HuH-7.5 (cell line): ENCODE measurements around the gene DLGAP4.

ENCODE experiments used
- DNase-seq: peaks from one replicate; pipeline ENCODE4 v3.0.0; 2011; ENCODE audit warnings: low spot score

The DLGAP4 gene

GRCh38 chr20:36308986-36309385, 2.8 kb downstream of the DLGAP4 start:
- DNase-seq: no peak

- DNase-seq: no peak
Measured at GRCh38 chr20:36309643-36310042, 3.5 kb downstream of the DLGAP4 start.

GRCh38 chr20:36310215-36310981, 4.3 kb downstream of the DLGAP4 start:
- DNase-seq: no peak

- no peak for DNase-seq
Measured at GRCh38 chr20:36311141-36311853, 5.2 kb downstream of the DLGAP4 start.

GRCh38 chr20:36311854-36312723, 6.0 kb downstream of the DLGAP4 start:
- DNase-seq: no peak

GRCh38 chr20:36312724-36313441, 6.7 kb downstream of the DLGAP4 start:
- no peak for DNase-seq

GRCh38 chr20:36313476-36313875, 7.3 kb downstream of the DLGAP4 start:
- no peak for DNase-seq

- no peak for DNase-seq
Measured at GRCh38 chr20:36313926-36314325, 7.8 kb downstream of the DLGAP4 start.

- DNase-seq: no peak
Measured at GRCh38 chr20:36314734-36315544, 8.8 kb downstream of the DLGAP4 start.

GRCh38 chr20:36315545-36316351, 9.6 kb downstream of the DLGAP4 start:
- DNase-seq: no peak

GRCh38 chr20:36317675-36318074, 11.5 kb downstream of the DLGAP4 start:
- DNase-seq: no peak

- DNase-seq: no peak
Measured at GRCh38 chr20:36318166-36318565, 12.0 kb downstream of the DLGAP4 start.

GRCh38 chr20:36319356-36320260, 13.5 kb downstream of the DLGAP4 start:
- no peak for DNase-seq

GRCh38 chr20:36320261-36320897, 14.2 kb downstream of the DLGAP4 start:
- DNase-seq: no peak

- no peak for DNase-seq
Measured at GRCh38 chr20:36320898-36321695, 15.0 kb downstream of the DLGAP4 start.

- no peak for DNase-seq
Measured at GRCh38 chr20:36322131-36322530, 16.0 kb downstream of the DLGAP4 start.

GRCh38 chr20:36330091-36330490, 24.0 kb downstream of the DLGAP4 start:
- no peak for DNase-seq

- DNase-seq: no peak
Measured at GRCh38 chr20:36331209-36331608, 25.1 kb downstream of the DLGAP4 start.
